Occipital lobe (tissue), 2 donors: Measurements from ENCODE around the gene RIMBP2. TPM values are rescaled to one million over a fixed set of nuclear protein-coding genes. Genes with fewer than 3 reads are reported as not detected.
"Not testable (repeated sequence)": the region's sequence is repeated elsewhere in the genome, so short reads cannot be mapped to it uniquely, and the experiment has no call there.

Experiments
- DNase-seq: peaks from one replicate; lab custom pipeline; 2025; lab: John Stamatoyannopoulos, UW
- total RNA-seq: library from RNA; depleted of rRNA; stranded (reverse); fragments of >200 nt; gene quantifications from one replicate; pipeline ENCODE4 v1.2.3, GENCODE V29; 2014

The RIMBP2 gene
- total RNA-seq, 1 donor from 2014 or later = 39.5 TPM

DNA sequence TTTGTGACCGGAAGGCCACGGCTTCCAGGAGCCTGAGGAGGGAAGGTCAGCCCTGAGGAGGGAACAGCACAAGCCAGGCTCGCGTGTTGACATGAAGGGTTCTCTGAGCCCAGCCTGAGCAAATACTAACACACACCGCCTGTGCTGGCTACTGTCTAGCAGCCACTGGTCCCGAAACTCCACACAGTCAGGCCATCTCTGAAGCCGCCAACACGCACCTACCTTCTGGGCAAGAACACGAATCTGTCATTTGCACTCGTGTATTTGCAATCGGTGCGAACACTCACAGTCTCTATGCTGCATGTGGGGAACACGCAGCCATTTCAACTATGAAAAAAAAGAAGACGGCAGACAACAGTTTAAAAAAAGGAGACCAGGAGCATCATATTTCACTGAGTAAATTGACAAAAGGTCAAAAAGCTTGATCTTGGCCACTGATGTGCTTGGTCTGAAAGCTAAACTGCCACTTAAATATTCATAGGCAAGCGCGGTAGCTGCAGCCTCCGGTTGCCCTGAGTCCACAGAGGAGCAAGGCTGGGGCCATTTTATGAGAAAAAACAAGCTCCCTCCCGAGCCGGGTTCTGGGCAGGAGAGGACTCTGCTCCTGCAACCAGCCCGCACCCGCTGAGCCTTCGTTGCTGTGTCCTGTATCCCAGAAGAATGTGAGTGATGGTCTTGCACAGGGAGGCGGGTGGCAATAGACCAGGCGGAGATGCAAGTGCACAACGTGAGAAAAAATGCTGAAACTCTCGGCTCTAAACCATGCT is 57.8 kb downstream of the RIMBP2 start:
- DNase-seq = no peak

DNA sequence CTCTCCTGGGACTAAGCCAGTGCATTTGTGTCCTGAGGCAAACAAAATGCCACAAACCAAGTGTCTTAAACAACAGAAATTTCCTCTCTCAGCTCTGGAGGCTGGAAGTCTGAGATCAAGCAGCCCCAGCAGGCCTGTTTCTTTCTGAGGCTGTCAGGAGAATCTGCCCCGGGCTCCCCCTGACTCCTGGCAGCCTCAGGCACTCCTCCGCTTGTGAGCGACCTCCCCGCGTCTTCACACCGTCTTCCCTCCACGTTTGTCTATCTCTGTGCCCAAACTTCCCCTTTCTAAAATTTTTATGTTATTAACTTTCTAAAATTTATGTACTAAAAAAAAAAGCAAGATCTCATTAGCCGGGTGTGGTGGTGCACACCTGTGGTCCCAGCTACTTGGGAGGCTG is 59.7 kb downstream of the RIMBP2 start:
- DNase-seq = no peak

DNA sequence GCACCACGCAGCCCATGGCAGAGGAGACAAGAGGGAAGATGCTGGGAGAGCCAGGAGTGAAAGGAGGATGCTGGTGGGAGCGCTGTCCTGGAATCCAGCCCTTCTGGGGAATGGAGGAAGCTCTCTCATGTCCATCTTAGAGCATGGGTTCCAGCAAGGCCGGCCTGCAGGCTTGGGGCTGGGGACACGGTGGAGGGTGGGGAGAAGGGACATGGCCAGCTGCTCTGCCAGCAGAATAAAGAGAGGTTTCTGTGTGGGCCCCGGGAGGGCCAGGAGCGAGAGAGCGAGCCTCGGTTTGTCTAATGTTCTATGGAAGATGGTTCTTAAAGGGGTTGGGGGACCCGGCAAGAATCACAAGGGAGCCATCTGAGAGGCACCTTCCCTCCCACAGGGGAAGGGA is 60.2 kb downstream of the RIMBP2 start:
- DNase-seq = no peak

DNA sequence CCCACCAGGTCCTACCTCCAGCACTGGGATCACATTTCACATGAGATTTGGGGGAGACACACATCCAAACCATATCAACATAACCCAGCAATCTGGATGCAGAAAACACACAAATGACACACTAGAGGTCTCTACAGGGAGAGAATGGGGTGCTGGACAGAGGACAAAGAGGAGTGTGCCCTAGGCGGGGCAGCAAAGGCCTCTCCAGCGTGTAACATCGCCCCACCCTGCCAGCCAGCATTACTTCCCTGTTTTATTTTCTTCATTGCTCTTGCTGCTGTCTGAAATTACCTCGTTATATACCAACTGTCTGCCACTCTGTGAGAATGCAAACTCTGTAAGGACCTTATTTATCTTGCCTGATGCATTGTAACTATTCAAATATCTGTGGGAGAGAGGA is 61.1 kb downstream of the RIMBP2 start:
- no peak for DNase-seq

- DNase-seq = no peak
These were observed 64.7 kb downstream of the RIMBP2 start for GRCh38 chr12:130651188-130651959.

GRCh38 chr12:130650131-130650530 is 66.0 kb downstream of the RIMBP2 start:
- no peak for DNase-seq

GRCh38 chr12:130649101-130650045 is 66.7 kb downstream of the RIMBP2 start:
- DNase-seq = no peak

DNA sequence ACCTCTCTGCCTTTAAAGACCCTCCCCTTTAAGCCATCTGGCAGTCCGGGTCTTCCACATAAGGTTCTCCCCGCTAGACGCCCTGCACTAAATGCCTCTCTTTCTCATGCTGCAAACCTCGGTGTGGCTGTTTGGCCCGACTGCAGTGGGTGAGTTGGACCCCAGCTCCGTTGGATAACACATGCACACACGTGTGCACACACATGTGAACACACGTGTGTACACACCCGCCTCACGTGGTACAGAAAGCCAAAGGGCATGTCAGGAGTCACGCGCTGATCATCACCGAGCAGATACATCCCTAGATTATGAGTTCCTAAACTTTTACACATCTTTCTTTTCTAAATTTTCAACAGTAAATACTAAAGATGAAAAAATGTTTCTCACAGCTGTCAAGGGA is 68.3 kb downstream of the RIMBP2 start:
- DNase-seq = no peak

- DNase-seq = no peak
These were observed 69.3 kb downstream of the RIMBP2 start for GRCh38 chr12:130646716-130647370.

GRCh38 chr12:130646191-130646590 is 69.9 kb downstream of the RIMBP2 start:
- not testable (repeated sequence) for DNase-seq

DNA sequence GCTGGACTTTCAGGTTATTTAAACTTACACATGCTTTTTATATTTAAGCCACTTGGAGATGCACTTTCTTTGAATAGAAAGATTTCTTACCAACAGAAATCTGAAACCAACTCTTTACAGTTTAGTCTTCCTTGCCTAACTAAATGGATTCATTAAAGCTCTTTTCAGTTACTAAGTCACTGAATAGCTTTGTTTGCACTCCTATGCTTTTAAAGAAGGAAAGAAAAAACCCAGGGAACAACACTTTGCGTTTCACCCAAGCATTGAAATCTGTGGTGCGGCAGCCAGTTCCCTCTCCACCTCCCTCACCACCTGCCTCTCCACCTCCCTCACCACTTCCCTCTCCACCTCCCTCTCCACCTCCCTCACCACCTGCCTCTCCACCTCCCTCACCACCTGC is 70.3 kb downstream of the RIMBP2 start:
- no peak for DNase-seq

DNA sequence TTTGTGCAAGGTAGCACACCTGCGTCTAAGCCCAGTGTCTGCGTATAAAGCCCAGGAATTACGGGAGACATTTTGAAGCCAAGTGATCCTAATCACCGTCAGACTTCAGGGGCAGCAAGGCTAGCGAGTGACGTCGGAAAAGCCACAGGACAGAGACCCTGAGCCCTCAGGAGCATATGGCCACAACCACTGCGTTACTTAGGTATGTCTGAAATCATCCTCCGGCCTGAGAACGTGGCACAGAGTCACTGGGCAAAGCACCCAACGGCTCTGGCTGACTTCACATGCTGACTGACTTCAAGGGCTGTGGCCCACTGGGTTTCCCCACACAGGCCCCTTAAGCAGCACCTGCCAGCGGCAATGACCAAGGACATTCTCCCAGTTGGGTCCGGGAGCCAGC is 71.5 kb downstream of the RIMBP2 start:
- DNase-seq = no peak

- DNase-seq = no peak
These were observed 72.0 kb downstream of the RIMBP2 start for GRCh38 chr12:130644146-130644545.

GRCh38 chr12:130642856-130643255 is 73.2 kb downstream of the RIMBP2 start:
- DNase-seq = no peak

DNA sequence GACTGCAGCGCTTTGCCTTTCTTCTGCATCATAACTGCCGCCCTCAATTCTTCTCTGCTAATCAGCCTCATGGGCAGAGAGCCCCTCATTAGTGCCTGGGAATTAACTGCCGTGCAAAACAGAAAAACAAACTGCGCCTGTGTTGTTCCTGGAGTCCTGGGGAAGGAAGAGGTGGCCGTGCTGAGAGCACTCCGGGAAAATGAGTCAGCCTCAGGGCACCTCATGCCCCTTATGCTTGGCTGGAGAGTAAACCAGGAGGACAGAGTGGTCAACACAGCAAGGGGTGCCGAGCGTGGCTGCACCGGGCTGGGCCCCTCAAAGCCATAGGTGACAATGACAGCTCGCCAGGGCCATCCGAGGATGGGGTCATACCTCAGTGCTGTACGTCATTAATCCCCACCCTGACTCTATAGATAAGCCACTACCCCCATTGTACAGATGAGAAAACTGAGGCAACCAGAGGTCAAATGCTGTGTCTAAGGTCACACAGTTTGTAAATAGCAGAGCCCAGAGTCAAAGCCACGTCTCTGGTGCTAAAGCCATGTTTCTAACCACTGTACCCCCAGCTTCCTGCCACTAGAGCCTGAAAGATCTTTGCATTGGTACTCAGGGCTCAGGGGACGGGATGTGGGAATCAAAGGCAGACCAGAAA is 74.4 kb downstream of the RIMBP2 start:
- DNase-seq = no peak

DNA sequence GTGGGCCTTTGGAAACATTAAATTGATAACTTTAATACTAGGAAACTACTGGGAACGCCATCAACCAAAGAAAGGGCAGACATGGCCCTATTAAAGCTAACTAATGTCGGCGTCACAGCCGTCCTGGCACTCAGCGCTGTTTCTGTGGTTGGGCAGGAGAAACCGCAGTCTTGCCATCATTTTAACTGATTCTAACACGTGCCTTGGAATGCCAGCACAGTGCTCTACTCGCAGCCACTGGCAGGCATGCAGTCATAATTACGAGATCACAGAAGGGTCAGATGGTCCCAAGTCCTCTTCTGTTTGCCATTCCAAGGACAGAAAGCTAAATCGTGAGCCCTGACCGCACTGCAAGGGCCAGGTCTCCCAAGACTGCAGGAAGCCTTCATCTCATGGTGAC is 75.2 kb downstream of the RIMBP2 start:
- DNase-seq = no peak

- no peak for DNase-seq
These were observed 75.6 kb downstream of the RIMBP2 start for GRCh38 chr12:130640496-130640895.

DNA sequence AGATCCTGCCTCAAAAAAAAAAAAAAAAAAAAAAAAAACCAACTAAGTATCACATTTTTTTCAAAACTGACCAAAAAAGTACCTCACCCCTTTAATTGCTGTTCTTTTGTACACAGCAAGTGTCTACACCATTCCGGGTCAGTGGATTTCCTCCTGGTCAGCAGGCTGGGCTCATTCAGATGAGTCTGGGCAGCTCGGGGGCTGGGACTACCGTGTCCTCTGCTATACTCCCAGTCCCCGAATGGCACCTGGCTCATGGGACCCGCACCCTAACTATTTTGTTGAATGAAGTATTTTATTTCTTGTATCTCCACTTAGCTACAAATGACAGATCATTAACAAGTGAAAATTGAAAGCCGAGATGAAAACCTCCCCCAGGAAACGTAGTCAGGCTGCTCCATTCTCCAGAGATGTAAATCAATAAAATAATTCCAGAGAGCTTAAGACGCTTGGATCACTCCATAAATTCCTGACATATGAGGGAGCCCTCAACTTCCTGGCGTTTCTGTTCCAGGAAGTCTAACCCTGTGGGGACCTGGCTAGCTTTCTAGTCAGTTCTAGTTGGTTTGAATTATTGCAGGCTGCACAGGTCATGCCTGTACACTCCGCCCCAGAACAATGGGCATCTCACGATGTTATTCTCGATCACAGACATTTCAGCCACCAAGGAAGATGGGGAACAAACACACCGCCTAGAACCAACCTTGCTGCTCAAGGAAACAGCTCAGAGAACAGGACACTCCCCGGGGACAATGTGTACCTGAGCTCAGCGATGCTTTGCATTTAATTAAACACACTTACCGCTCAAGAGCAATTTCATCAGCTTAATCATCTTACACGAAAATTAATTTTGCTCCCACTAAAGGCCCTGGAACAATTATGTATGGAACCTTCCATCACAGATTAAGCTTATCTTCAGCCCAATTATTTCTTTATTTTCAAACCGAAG is 76.3 kb downstream of the RIMBP2 start:
- no peak for DNase-seq

DNA sequence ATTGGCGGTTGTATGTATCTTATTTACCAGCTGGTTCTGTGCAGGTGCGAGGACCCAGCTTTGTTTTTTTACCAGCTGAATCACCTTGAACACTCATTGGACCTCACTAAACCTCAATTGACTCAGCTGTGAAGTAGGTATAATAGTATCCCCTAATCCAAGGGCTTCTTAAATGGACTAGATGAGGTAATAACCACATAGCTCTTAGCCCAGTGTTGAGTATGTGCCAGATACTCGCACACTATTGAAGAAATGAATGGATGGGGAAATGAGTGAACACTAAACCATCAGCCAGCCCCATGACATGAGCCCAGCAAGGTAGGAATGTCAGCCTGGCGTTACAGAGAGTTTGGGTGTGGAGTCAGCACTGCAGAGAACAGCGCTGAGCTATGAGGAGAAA is 79.7 kb downstream of the RIMBP2 start:
- DNase-seq = no peak

DNA sequence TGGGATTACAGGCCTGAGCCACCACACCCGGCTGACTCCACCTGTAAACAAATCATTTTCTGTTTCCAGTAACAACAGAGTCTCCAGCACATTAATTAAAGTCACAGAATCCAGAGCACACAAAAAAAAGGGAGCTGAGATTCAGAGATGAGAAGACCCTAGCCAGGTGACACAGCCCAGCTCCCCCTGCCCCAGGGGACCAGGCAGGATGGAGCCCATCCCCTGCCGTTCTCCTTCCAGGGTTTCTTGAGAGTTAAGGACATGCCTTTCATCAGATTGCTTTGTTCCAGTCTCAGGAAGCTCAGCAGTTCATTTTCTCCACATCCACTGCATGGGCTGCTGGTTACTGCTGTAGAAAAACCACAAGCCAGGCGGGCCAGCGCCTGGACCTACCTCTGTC is 81.2 kb downstream of the RIMBP2 start:
- no peak for DNase-seq
